ENCODE data around the gene PTX4. TPM values are rescaled to one million over a fixed set of nuclear protein-coding genes. Genes with fewer than 3 reads are reported as not detected.
A peak's percentile ranks its signal among the peaks of the same experiment; 100 is the strongest.

Gene PTX4
- total RNA-seq, 1 experiment from 2014 or later: not detected

GRCh38 chr16:1494129-1494640 lies 5.4 kb upstream of the PTX4 start:
- H3K23ac ChIP-seq (ENCODE audit: insufficient read length, low read depth, low read length): no peak overlapping the region
- no peak overlapping the region for H3K4ac ChIP-seq (ENCODE audit: low read depth, low read length)
- Mint-ChIP-seq H3K27ac (peak overlapping the region in 1 of 3 experiments; percentile 94; a peak in 3 of 7 replicates), H3K36me3 (ENCODE audit: insufficient read depth in 1 of 3, low read depth in 3 of 3) (peaks cover 7 to 40% (median 35%) of the 10 kb centered on the region in 3 experiments; a peak in 6 of 7 replicates), H3K27me3 (ENCODE audit: low read depth) (no peaks in the 10 kb centered on the region; the same call in none of the 2 replicates), H3K4me1 (peaks cover 4 to 12% of the 10 kb centered on the region in 2 experiments), H3K9me3 (no peaks in the 10 kb centered on the region), H3K4me3 (peak overlapping the region; percentile 87 to 94)
- H2BK120ac ChIP-seq (ENCODE audit: low read depth, low read length, poor library complexity, severe bottlenecking): no peak overlapping the region
- H2BK20ac ChIP-seq (ENCODE audit: low read depth, low read length, poor library complexity, severe bottlenecking): no peak overlapping the region
- no peak overlapping the region for H2AFZ ChIP-seq (ENCODE audit: low read length)
- H3K79me2 ChIP-seq (ENCODE audit: insufficient read depth, low read length): no peaks in the 10 kb centered on the region; the same call in 1 of the 2 replicates
- H3K56ac ChIP-seq (ENCODE audit: insufficient read length, low read depth, low read length): no peak overlapping the region
- no peak overlapping the region for H3K27ac ChIP-seq (ENCODE audit: insufficient read length, low read depth, low read length)
- H3K23me2 ChIP-seq (ENCODE audit: insufficient read length, low read depth, low read length, poor library complexity, severe bottlenecking): peaks cover 3% of the 10 kb centered on the region
- no peak overlapping the region for H2BK12ac ChIP-seq (ENCODE audit: insufficient read length, low read depth, low read length)
- H3K14ac ChIP-seq (ENCODE audit: insufficient read depth, low read length): peak overlapping the region; percentile 16; the same call in 1 of the 2 replicates
- no peak overlapping the region for H4K5ac ChIP-seq (ENCODE audit: insufficient read length, low read depth, low read length)
- no peak overlapping the region for H3K18ac ChIP-seq (ENCODE audit: insufficient read length, low read depth, low read length)
- H2AK5ac ChIP-seq (ENCODE audit: insufficient read length, low read length): no peak overlapping the region
- TF ChIP-seq, protein P1, sequence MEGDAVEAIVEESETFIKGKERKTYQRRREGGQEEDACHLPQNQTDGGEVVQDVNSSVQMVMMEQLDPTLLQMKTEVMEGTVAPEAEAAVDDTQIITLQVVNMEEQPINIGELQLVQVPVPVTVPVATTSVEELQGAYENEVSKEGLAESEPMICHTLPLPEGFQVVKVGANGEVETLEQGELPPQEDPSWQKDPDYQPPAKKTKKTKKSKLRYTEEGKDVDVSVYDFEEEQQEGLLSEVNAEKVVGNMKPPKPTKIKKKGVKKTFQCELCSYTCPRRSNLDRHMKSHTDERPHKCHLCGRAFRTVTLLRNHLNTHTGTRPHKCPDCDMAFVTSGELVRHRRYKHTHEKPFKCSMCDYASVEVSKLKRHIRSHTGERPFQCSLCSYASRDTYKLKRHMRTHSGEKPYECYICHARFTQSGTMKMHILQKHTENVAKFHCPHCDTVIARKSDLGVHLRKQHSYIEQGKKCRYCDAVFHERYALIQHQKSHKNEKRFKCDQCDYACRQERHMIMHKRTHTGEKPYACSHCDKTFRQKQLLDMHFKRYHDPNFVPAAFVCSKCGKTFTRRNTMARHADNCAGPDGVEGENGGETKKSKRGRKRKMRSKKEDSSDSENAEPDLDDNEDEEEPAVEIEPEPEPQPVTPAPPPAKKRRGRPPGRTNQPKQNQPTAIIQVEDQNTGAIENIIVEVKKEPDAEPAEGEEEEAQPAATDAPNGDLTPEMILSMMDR (conservative IDR thresholded peaks at IDR 0.05): peak; percentile 52
- no peak overlapping the region for H2BK15ac ChIP-seq (ENCODE audit: low read depth, low read length)
- peak; percentile 54 for DNase-seq
- H2BK5ac ChIP-seq (ENCODE audit: insufficient read length, low read length): no peak overlapping the region
- H4K20me1 ChIP-seq (ENCODE audit: control insufficient read depth, insufficient read depth, insufficient read length): no peaks in the 10 kb centered on the region
- peak overlapping the region; percentile 74 for H3K9ac ChIP-seq (ENCODE audit: extremely low read depth, insufficient read length, low read length)
- no CpG with 5 or more reads among the region's 25 CpGs for WGBS (ENCODE audit: extremely low coverage, insufficient read length, low lambda C conversion rate)
- H4K8ac ChIP-seq (replicated peaks; ENCODE audit: insufficient read length, low read depth, low read length): no peak overlapping the region
- H3T11ph ChIP-seq (ENCODE audit: low read length): no peak overlapping the region
- no peak overlapping the region for H4K91ac ChIP-seq (ENCODE audit: insufficient read length, low read depth, low read length)
- no peaks in the 10 kb centered on the region for H3K79me1 ChIP-seq (ENCODE audit: insufficient read depth, low read depth, low read length, poor library complexity, severe bottlenecking)
- peak overlapping the region; percentile 63 for H3K4me2 ChIP-seq (ENCODE audit: insufficient read depth, insufficient read length, low read length)
- no peaks in the 10 kb centered on the region; the same call in 1 of the 2 replicates for H3K4me1 ChIP-seq (ENCODE audit: insufficient read depth, low read length)
- no peaks in the 10 kb centered on the region for H3K27me3 ChIP-seq (ENCODE audit: insufficient read depth, low read length)
- no peaks in the 10 kb centered on the region for H3K9me3 ChIP-seq (ENCODE audit: control insufficient read depth, low read depth, low read length)

All from H9 (cell line).